ENCODE results near the gene NAV2. TPM values are rescaled to one million over a fixed set of nuclear protein-coding genes. Genes with fewer than 3 reads are reported as not detected.

Gene NAV2
- total and polyA plus RNA-seq, 4 experiments from 2014 or later: 1.1 to 6.2 (median 4.2) TPM; not detected in 1

- intact Hi-C loops (cut with micrococcal nuclease): no loop called here
- no peak overlapping the region for H3K27ac Mint-ChIP-seq
- POLR2A ChIA-PET (ENCODE audit: partially characterized antibody): no interaction called here
Observed at GRCh38 chr11:20032577-20033260, 320.1 kb downstream of the NAV2 start.

GRCh38 chr11:20033806-20034205 lies 321.2 kb downstream of the NAV2 start:
- H3K27me3 ChIP-seq (ENCODE audit: insufficient read depth, low read length): no peaks in the 10 kb centered on the region
- peaks cover 0 to 2% of the 10 kb centered on the region in 2 donors for H3K27me3 Mint-ChIP-seq
- ChIA-PET CTCF (ENCODE audit: partially characterized antibody) (no interaction called here), POLR2A (ENCODE audit: partially characterized antibody) (no interaction called here)
- DNase-seq: no peak
- peaks cover 0 to 2% (median 0%) of the 10 kb centered on the region in 8 donors for H3K9me3 Mint-ChIP-seq
- H3K4me3 Mint-ChIP-seq: no peak overlapping the region
- no peaks in the 10 kb centered on the region for H3K4me1 ChIP-seq (ENCODE audit: insufficient read depth, low read length)
- no peak overlapping the region for H3K4me3 ChIP-seq (ENCODE audit: low read length in 2 of 2)
- H3K27ac ChIP-seq (ENCODE audit: low read depth, low read length): no peak overlapping the region
- H3K36me3 Mint-ChIP-seq: no peaks in the 10 kb centered on the region
- no peaks in the 10 kb centered on the region for H3K4me1 Mint-ChIP-seq
- intact Hi-C loops (cut with micrococcal nuclease): no loop called here
- H3K36me3 ChIP-seq (ENCODE audit: insufficient read depth, low read length): no peaks in the 10 kb centered on the region
- no peak overlapping the region for H3K27ac Mint-ChIP-seq
- no peaks in the 10 kb centered on the region for H3K9me3 ChIP-seq (ENCODE audit: control insufficient read depth in 1 of 2, low read length in 2 of 2)

More at GRCh38 chr11:20032577-20033260, 320.1 kb downstream of the NAV2 start:
- Histone ChIP-seq H3K9me3 (ENCODE audit: control insufficient read depth in 1 of 2, low read length in 2 of 2) (no peaks in the 10 kb centered on the region), H3K27ac (ENCODE audit: low read depth, low read length) (no peak overlapping the region), H3K36me3 (ENCODE audit: insufficient read depth, low read length) (no peaks in the 10 kb centered on the region), H3K27me3 (ENCODE audit: insufficient read depth, low read length) (no peaks in the 10 kb centered on the region), H3K4me3 (ENCODE audit: low read length in 2 of 2) (no peak overlapping the region), H3K4me1 (ENCODE audit: insufficient read depth, low read length) (no peaks in the 10 kb centered on the region)
- no peaks in the 10 kb centered on the region for H3K36me3 Mint-ChIP-seq
- peaks cover 0 to 2% (median 0%) of the 10 kb centered on the region in 8 donors for H3K9me3 Mint-ChIP-seq
- CTCF ChIA-PET (ENCODE audit: partially characterized antibody): no interaction called here
- no peak overlapping the region for H3K4me3 Mint-ChIP-seq
- DNase-seq: no peak
- H3K27me3 Mint-ChIP-seq: peaks cover 0 to 2% of the 10 kb centered on the region in 2 donors
- H3K4me1 Mint-ChIP-seq: no peaks in the 10 kb centered on the region

GRCh38 chr11:20034941-20035340 lies 322.3 kb downstream of the NAV2 start:
- H3K4me1 Mint-ChIP-seq: no peaks in the 10 kb centered on the region
- H3K9me3 Mint-ChIP-seq: peaks cover 0 to 2% (median 0%) of the 10 kb centered on the region in 8 donors
- H3K9me3 ChIP-seq (ENCODE audit: control insufficient read depth in 1 of 2, low read length in 2 of 2): no peaks in the 10 kb centered on the region
- intact Hi-C loops (cut with micrococcal nuclease): no loop called here
- peaks cover 0 to 2% of the 10 kb centered on the region in 2 donors for H3K27me3 Mint-ChIP-seq
- CTCF ChIA-PET (ENCODE audit: partially characterized antibody): no interaction called here
- no peaks in the 10 kb centered on the region for H3K36me3 Mint-ChIP-seq
- H3K4me3 Mint-ChIP-seq: no peak overlapping the region
- no peaks in the 10 kb centered on the region for H3K36me3 ChIP-seq (ENCODE audit: insufficient read depth, low read length)
- H3K4me1 ChIP-seq (ENCODE audit: insufficient read depth, low read length): no peaks in the 10 kb centered on the region
- no peaks in the 10 kb centered on the region for H3K27me3 ChIP-seq (ENCODE audit: insufficient read depth, low read length)
- H3K4me3 ChIP-seq (ENCODE audit: low read length in 2 of 2): no peak overlapping the region
- POLR2A ChIA-PET (ENCODE audit: partially characterized antibody): no interaction called here
- H3K27ac Mint-ChIP-seq: no peak overlapping the region
- no peak for DNase-seq
- no peak overlapping the region for H3K27ac ChIP-seq (ENCODE audit: low read depth, low read length)

- CTCF ChIA-PET (ENCODE audit: partially characterized antibody): no interaction called here
- H3K27me3 ChIP-seq (ENCODE audit: insufficient read depth, low read length): no peaks in the 10 kb centered on the region
- H3K4me3 Mint-ChIP-seq: no peak overlapping the region
- H3K27ac ChIP-seq (ENCODE audit: low read depth, low read length): no peak overlapping the region
- no peaks in the 10 kb centered on the region for H3K36me3 ChIP-seq (ENCODE audit: insufficient read depth, low read length)
- H3K9me3 ChIP-seq (ENCODE audit: control insufficient read depth in 1 of 2, low read length in 2 of 2): no peaks in the 10 kb centered on the region
- no peaks in the 10 kb centered on the region for H3K36me3 Mint-ChIP-seq
- H3K9me3 Mint-ChIP-seq: peaks cover 0 to 2% (median 0%) of the 10 kb centered on the region in 8 donors
- peaks cover 0 to 2% of the 10 kb centered on the region in 2 donors for H3K27me3 Mint-ChIP-seq
- H3K4me1 ChIP-seq (ENCODE audit: insufficient read depth, low read length): no peaks in the 10 kb centered on the region
- intact Hi-C loops (cut with micrococcal nuclease): no loop called here
- DNase-seq: no peak
- no peak overlapping the region for H3K27ac Mint-ChIP-seq
- H3K4me1 Mint-ChIP-seq: no peaks in the 10 kb centered on the region
- POLR2A ChIA-PET (ENCODE audit: partially characterized antibody): no interaction called here
- no peak overlapping the region for H3K4me3 ChIP-seq (ENCODE audit: low read length in 2 of 2)
Observed at GRCh38 chr11:20035375-20035700, 322.7 kb downstream of the NAV2 start.

- no peak overlapping the region for H3K27ac Mint-ChIP-seq
- no peaks in the 10 kb centered on the region for H3K4me1 ChIP-seq (ENCODE audit: insufficient read depth, low read length)
- CTCF ChIA-PET (ENCODE audit: partially characterized antibody): no interaction called here
- intact Hi-C loops (cut with micrococcal nuclease): no loop called here
- H3K27me3 Mint-ChIP-seq: peaks cover 0 to 2% of the 10 kb centered on the region in 2 donors
- H3K36me3 Mint-ChIP-seq: no peaks in the 10 kb centered on the region
- POLR2A ChIA-PET (ENCODE audit: partially characterized antibody): no interaction called here
- no peak overlapping the region for H3K27ac ChIP-seq (ENCODE audit: low read depth, low read length)
- H3K9me3 Mint-ChIP-seq: peaks cover 0 to 2% (median 0%) of the 10 kb centered on the region in 8 donors
- no peaks in the 10 kb centered on the region for H3K9me3 ChIP-seq (ENCODE audit: control insufficient read depth in 1 of 2, low read length in 2 of 2)
- no peak for DNase-seq
- H3K4me3 ChIP-seq (ENCODE audit: low read length in 2 of 2): no peak overlapping the region
- H3K4me1 Mint-ChIP-seq: no peaks in the 10 kb centered on the region
- H3K27me3 ChIP-seq (ENCODE audit: insufficient read depth, low read length): no peaks in the 10 kb centered on the region
- no peaks in the 10 kb centered on the region for H3K36me3 ChIP-seq (ENCODE audit: insufficient read depth, low read length)
- no peak overlapping the region for H3K4me3 Mint-ChIP-seq
Observed at GRCh38 chr11:20035701-20036601, 323.3 kb downstream of the NAV2 start.

- Mint-ChIP-seq H3K36me3 (no peaks in the 10 kb centered on the region), H3K27ac (no peak overlapping the region), H3K27me3 (no peaks in the 10 kb centered on the region), H3K4me3 (no peak overlapping the region), H3K9me3 (peaks cover 0 to 2% (median 0%) of the 10 kb centered on the region in 8 donors), H3K4me1 (no peaks in the 10 kb centered on the region)
- Histone ChIP-seq H3K27ac (ENCODE audit: low read depth, low read length) (no peak overlapping the region), H3K36me3 (ENCODE audit: insufficient read depth, low read length) (no peaks in the 10 kb centered on the region), H3K27me3 (ENCODE audit: insufficient read depth, low read length) (no peaks in the 10 kb centered on the region), H3K4me3 (ENCODE audit: low read length in 2 of 2) (no peak overlapping the region), H3K9me3 (ENCODE audit: control insufficient read depth in 1 of 2, low read length in 2 of 2) (no peaks in the 10 kb centered on the region), H3K4me1 (ENCODE audit: insufficient read depth, low read length) (no peaks in the 10 kb centered on the region)
- ChIA-PET POLR2A (ENCODE audit: partially characterized antibody) (no interaction called here), CTCF (ENCODE audit: partially characterized antibody) (no interaction called here)
- DNase-seq: no peak
- intact Hi-C loops (cut with micrococcal nuclease): no loop called here
Observed at GRCh38 chr11:20036626-20037335, 324.1 kb downstream of the NAV2 start.

- H3K4me1 ChIP-seq (ENCODE audit: insufficient read depth, low read length): no peaks in the 10 kb centered on the region
- peaks cover 0 to 2% (median 0%) of the 10 kb centered on the region in 8 donors for H3K9me3 Mint-ChIP-seq
- H3K27ac Mint-ChIP-seq: no peak overlapping the region
- intact Hi-C loops (cut with micrococcal nuclease): no loop called here
- no peak overlapping the region for H3K27ac ChIP-seq (ENCODE audit: low read depth, low read length)
- CTCF ChIA-PET (ENCODE audit: partially characterized antibody): no interaction called here
- DNase-seq: no peak
- H3K27me3 ChIP-seq (ENCODE audit: insufficient read depth, low read length): no peaks in the 10 kb centered on the region
- no peaks in the 10 kb centered on the region for H3K9me3 ChIP-seq (ENCODE audit: control insufficient read depth in 1 of 2, low read length in 2 of 2)
- no peak overlapping the region for H3K4me3 ChIP-seq (ENCODE audit: low read length in 2 of 2)
- H3K27me3 Mint-ChIP-seq: no peaks in the 10 kb centered on the region
- no peaks in the 10 kb centered on the region for H3K36me3 ChIP-seq (ENCODE audit: insufficient read depth, low read length)
- H3K36me3 Mint-ChIP-seq: no peaks in the 10 kb centered on the region
- no peaks in the 10 kb centered on the region for H3K4me1 Mint-ChIP-seq
- no peak overlapping the region for H3K4me3 Mint-ChIP-seq
- POLR2A ChIA-PET (ENCODE audit: partially characterized antibody): no interaction called here
Observed at GRCh38 chr11:20037396-20038153, 324.9 kb downstream of the NAV2 start.

Data from CD4-positive, alpha-beta memory T cell (primary cell).